ENCODE measurements around the gene GJC3. TPM values are rescaled to one million over a fixed set of nuclear protein-coding genes. Genes with fewer than 3 reads are reported as not detected.
"Not testable (repeated sequence)": the region's sequence is repeated elsewhere in the genome, so short reads cannot be mapped to it uniquely, and the experiment has no call there.

GJC3 gene
- polyA plus RNA-seq, 2 of the 4 experiments (the other 2 are of a cell fraction) = 0.36 TPM; not detected in 1

GRCh38 chr7:99975782-99976521 lies 46.5 kb upstream of the GJC3 start, which contains the start of gene AZGP1:
Gene AZGP1 (minus strand): TSS chr7:99976031. CDS start chr7:99976020, 11 bp downstream.
- FAIRE-seq (no peak), ATAC-seq (peak in 1 of 2 experiments; percentile 21; a peak in 3 of 6 replicates), DNase-seq (ENCODE audit: low read depth in 1 of 2, low spot score in 1 of 2) (no peak)
- CTCF ChIA-PET = interaction anchor here (5.7 to 6.9 kb wide), 2 partner anchors 8 to 16 kb away, joined by 32 to 83 read pairs; no protein-coding TSS in a partner anchor
- POLR2A ChIA-PET = no interaction called here
- Histone ChIP-seq H3K4me3 (no peak within 1 kb of the TSS), H3K4me1 (no peaks in the 10 kb centered on the region), H3K27ac (no peak within 1 kb of the TSS), H3K4me2 (no peak within 1 kb of the TSS), H3K9me3 (no peaks in the 10 kb centered on the region)
- TF ChIP-seq ZSCAN20 (CRISPR knock-in tag; IDR thresholded peaks at IDR 0.05) (no peak), TP53 (CRISPR knock-in tag; IDR thresholded peaks at IDR 0.05) (no peak), HDAC2 (IDR thresholded peaks at IDR 0.05) (no peak), JUNB (IDR thresholded peaks at IDR 0.05) (no peak), RAD21 (conservative IDR thresholded peaks at IDR 0.05 in 1 of 2, IDR thresholded peaks at IDR 0.05 in 1 of 2) (no peak), POLR2A (IDR thresholded peaks at IDR 0.05; ENCODE audit: low read length) (no peak), EHMT2 (IDR thresholded peaks at IDR 0.05; ENCODE audit: low read depth) (no peak), BHLHE40 (IDR thresholded peaks at IDR 0.05; ENCODE audit: low read depth, low read length) (no peak), SMC3 (IDR thresholded peaks at IDR 0.05) (no peak), ZNF302 (CRISPR knock-in tag; IDR thresholded peaks at IDR 0.05) (no peak), GATA3 (IDR thresholded peaks at IDR 0.05; ENCODE audit: borderline replicate concordance) (no peak), ZFP36 (IDR thresholded peaks at IDR 0.05; ENCODE audit: borderline replicate concordance, partially characterized antibody) (no peak), RNF2 (IDR thresholded peaks at IDR 0.05; ENCODE audit: borderline replicate concordance, low read depth) (no peak)
- TF ChIP-seq, protein P1, sequence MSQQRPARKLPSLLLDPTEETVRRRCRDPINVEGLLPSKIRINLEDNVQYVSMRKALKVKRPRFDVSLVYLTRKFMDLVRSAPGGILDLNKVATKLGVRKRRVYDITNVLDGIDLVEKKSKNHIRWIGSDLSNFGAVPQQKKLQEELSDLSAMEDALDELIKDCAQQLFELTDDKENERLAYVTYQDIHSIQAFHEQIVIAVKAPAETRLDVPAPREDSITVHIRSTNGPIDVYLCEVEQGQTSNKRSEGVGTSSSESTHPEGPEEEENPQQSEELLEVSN (IDR thresholded peaks at IDR 0.05; ENCODE audit: borderline replicate concordance, low read depth) = no peak
- TF ChIP-seq, protein P2, sequence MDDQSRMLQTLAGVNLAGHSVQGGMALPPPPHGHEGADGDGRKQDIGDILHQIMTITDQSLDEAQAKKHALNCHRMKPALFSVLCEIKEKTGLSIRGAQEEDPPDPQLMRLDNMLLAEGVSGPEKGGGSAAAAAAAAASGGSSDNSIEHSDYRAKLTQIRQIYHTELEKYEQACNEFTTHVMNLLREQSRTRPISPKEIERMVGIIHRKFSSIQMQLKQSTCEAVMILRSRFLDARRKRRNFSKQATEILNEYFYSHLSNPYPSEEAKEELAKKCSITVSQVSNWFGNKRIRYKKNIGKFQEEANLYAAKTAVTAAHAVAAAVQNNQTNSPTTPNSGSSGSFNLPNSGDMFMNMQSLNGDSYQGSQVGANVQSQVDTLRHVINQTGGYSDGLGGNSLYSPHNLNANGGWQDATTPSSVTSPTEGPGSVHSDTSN (IDR thresholded peaks at IDR 0.05) = no peak
- TF ChIP-seq, protein P3, sequence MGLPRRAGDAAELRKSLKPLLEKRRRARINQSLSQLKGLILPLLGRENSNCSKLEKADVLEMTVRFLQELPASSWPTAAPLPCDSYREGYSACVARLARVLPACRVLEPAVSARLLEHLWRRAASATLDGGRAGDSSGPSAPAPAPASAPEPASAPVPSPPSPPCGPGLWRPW (IDR thresholded peaks at IDR 0.05) = no peak
- WGBS (ENCODE audit: missing lambda C conversion rate) = 34% methylated on average over 5 of the region's 5 CpGs

DNA sequence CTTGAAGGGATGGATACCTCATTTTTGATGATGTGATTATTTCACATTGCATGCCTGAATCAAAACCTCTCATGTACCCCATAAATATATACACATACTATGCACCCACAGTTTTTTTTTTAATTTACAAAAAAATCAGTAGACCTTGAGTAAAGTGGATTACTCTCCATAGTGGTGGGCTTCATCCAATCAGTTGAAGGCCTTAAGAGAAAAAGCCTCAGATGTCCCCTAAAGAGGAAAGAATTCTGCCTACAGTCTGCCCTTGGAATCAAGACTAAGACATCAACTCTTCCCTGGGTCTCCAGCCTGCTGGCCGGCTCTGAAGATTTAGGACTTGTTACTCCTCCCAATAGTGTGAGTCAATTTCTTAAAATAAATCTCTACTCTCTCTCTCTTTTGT lies 45.3 kb upstream of the GJC3 start:
- Histone ChIP-seq H3K27ac (no peak overlapping the region), H3K4me1 (no peaks in the 10 kb centered on the region), H3K4me3 (no peak overlapping the region), H3K9me3 (no peaks in the 10 kb centered on the region), H3K4me2 (no peak overlapping the region)
- FAIRE-seq (no peak), DNase-seq (ENCODE audit: low read depth in 1 of 2, low spot score in 1 of 2) (no peak), ATAC-seq (no peak)
- TF ChIP-seq TFCP2L1 (CRISPR knock-in tag; IDR thresholded peaks at IDR 0.05) (no peak), ZSCAN20 (CRISPR knock-in tag; IDR thresholded peaks at IDR 0.05) (no peak), CHD2 (IDR thresholded peaks at IDR 0.05; ENCODE audit: low read length, partially characterized antibody) (no peak), MAFK (IDR thresholded peaks at IDR 0.05; ENCODE audit: partially characterized antibody) (no peak), RARB (CRISPR knock-in tag; IDR thresholded peaks at IDR 0.05) (no peak), BHLHE40 (IDR thresholded peaks at IDR 0.05; ENCODE audit: low read depth, low read length) (no peak), EHMT2 (IDR thresholded peaks at IDR 0.05; ENCODE audit: low read depth) (no peak), JUNB (IDR thresholded peaks at IDR 0.05) (no peak), RNF2 (IDR thresholded peaks at IDR 0.05; ENCODE audit: borderline replicate concordance, low read depth) (no peak), USF2 (IDR thresholded peaks at IDR 0.05) (no peak), TP53 (CRISPR knock-in tag; IDR thresholded peaks at IDR 0.05) (no peak), HDAC2 (IDR thresholded peaks at IDR 0.05) (no peak)
- ChIA-PET POLR2A (no interaction called here), CTCF (no interaction called here)
- 41% methylated on average over 1 of the region's 1 CpG for WGBS (ENCODE audit: missing lambda C conversion rate)

DNA sequence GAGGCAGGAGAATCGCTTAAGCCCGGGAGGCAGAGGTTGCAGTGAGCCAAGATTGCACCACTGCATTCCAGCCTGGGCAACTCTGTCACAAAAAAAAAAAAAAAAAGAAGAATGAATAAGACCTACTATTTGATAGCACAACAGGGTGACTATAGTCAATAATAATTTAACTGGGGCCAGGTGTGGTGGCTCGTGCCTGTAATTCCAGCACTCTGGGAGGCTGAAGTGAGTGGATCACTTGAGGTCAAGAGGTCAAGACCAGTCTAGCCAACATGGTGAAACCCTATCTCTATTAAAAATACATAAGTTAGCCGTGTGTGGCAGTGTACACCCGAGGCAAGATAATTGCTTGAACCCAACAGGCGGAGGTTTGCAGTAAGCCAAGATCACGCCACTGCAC lies 44.4 kb upstream of the GJC3 start:
- CTCF ChIA-PET; H3K4me2 ChIP-seq; H3K4me3 ChIP-seq; H3K4me1 ChIP-seq; FAIRE-seq; ATAC-seq; POLR2A ChIA-PET; H3K9me3 ChIP-seq; DNase-seq (ENCODE audit: low read depth in 1 of 2, low spot score in 1 of 2); H3K27ac ChIP-seq: not testable (repeated sequence)
- 54% methylated on average over 7 of the region's 7 CpGs for WGBS (ENCODE audit: missing lambda C conversion rate)
